ENCODE measurements around the gene ATG16L1. TPM values are rescaled to one million over a fixed set of nuclear protein-coding genes. Genes with fewer than 3 reads are reported as not detected.
A peak's percentile ranks its signal among the peaks of the same experiment; 100 is the strongest.

ATG16L1 gene
- total RNA-seq, 1 donor from 2014 or later = 54.1 TPM

- no peak overlapping the region for H3K4me3 ChIP-seq (ENCODE audit: low read depth, low read length)
- no peaks in the 10 kb centered on the region for H3K27me3 ChIP-seq (ENCODE audit: control insufficient read depth, insufficient read depth, low read length)
- TF ChIP-seq, protein P1, sequence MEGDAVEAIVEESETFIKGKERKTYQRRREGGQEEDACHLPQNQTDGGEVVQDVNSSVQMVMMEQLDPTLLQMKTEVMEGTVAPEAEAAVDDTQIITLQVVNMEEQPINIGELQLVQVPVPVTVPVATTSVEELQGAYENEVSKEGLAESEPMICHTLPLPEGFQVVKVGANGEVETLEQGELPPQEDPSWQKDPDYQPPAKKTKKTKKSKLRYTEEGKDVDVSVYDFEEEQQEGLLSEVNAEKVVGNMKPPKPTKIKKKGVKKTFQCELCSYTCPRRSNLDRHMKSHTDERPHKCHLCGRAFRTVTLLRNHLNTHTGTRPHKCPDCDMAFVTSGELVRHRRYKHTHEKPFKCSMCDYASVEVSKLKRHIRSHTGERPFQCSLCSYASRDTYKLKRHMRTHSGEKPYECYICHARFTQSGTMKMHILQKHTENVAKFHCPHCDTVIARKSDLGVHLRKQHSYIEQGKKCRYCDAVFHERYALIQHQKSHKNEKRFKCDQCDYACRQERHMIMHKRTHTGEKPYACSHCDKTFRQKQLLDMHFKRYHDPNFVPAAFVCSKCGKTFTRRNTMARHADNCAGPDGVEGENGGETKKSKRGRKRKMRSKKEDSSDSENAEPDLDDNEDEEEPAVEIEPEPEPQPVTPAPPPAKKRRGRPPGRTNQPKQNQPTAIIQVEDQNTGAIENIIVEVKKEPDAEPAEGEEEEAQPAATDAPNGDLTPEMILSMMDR (IDR thresholded peaks at IDR 0.05; ENCODE audit: insufficient read depth, low read length, poor library complexity, severe bottlenecking) = no peak
- H3K36me3 ChIP-seq (ENCODE audit: control insufficient read depth, insufficient read depth, low read length) = no peaks in the 10 kb centered on the region
- no peak for DNase-seq (ENCODE audit: low read depth)
These were observed 4.4 kb upstream of the ATG16L1 start for GRCh38 chr2:233247116-233247515.

DNA sequence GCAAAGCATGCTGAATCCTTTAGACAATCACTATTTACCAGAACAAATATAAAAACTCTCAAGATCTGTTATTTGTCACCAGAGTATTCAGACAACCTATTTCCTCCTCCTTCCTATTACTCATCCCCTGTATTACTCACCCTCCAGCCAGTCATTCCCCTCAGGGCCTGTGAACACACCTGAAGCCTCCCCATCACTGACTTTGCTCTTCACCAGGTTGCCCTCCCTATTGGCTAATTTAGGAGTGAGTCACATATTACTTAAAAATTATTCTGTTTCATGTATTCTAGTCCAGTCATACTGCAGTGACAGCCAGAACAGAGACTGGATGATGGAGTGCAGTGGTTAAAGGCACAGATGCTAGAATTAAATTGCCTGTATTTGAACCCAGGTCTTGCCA lies 3.7 kb upstream of the ATG16L1 start:
- Histone ChIP-seq H3K27me3 (ENCODE audit: control insufficient read depth, insufficient read depth, low read length) (no peaks in the 10 kb centered on the region), H3K4me3 (ENCODE audit: low read depth, low read length) (no peak overlapping the region), H3K36me3 (ENCODE audit: control insufficient read depth, insufficient read depth, low read length) (no peaks in the 10 kb centered on the region)
- TF ChIP-seq, protein P1 (IDR thresholded peaks at IDR 0.05; ENCODE audit: insufficient read depth, low read length, poor library complexity, severe bottlenecking) = no peak
- DNase-seq (ENCODE audit: low read depth) = peak; percentile 76

DNA sequence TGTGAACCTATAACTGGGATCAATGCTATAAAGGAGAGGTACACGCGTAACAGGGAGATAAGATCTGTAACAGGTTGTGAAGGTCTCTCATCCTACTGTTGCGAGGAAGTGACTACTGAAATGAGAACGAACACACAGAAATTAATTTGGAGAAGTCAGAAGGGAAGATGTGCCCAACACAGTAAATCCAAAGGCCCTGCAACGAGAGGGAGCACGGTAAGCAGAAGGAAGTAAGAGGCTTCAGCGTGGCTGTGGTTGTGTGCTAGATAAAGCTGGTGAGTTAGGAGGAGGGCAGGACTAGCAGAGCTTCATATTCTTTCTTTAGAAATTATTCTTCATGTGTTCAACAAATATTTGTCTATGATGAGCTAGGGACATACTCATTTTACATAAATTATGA lies 2.5 kb upstream of the ATG16L1 start:
- DNase-seq (ENCODE audit: low read depth) = no peak
- TF ChIP-seq, protein P1 (IDR thresholded peaks at IDR 0.05; ENCODE audit: insufficient read depth, low read length, poor library complexity, severe bottlenecking) = no peak

GRCh38 chr2:233250568-233250967 lies 905 bp upstream of the ATG16L1 start:
- TF ChIP-seq, protein P1 (IDR thresholded peaks at IDR 0.05; ENCODE audit: insufficient read depth, low read length, poor library complexity, severe bottlenecking) = no peak
- no peak for DNase-seq (ENCODE audit: low read depth)
- no peak overlapping the region for H3K4me3 ChIP-seq (ENCODE audit: low read depth, low read length)
- no peaks in the 10 kb centered on the region for H3K36me3 ChIP-seq (ENCODE audit: control insufficient read depth, insufficient read depth, low read length)
- H3K27me3 ChIP-seq (ENCODE audit: control insufficient read depth, insufficient read depth, low read length) = no peaks in the 10 kb centered on the region

More for the DNA sequence above, 2.5 kb upstream of the ATG16L1 start:
- Histone ChIP-seq H3K36me3 (ENCODE audit: control insufficient read depth, insufficient read depth, low read length) (no peaks in the 10 kb centered on the region), H3K27me3 (ENCODE audit: control insufficient read depth, insufficient read depth, low read length) (no peaks in the 10 kb centered on the region), H3K4me3 (ENCODE audit: low read depth, low read length) (no peak overlapping the region)

GRCh38 chr2:233250985-233251305 lies 528 bp upstream of the ATG16L1 start:
- TF ChIP-seq, protein P1 (IDR thresholded peaks at IDR 0.05; ENCODE audit: insufficient read depth, low read length, poor library complexity, severe bottlenecking) = no peak
- no peaks in the 10 kb centered on the region for H3K36me3 ChIP-seq (ENCODE audit: control insufficient read depth, insufficient read depth, low read length)
- H3K27me3 ChIP-seq (ENCODE audit: control insufficient read depth, insufficient read depth, low read length) = no peaks in the 10 kb centered on the region
- no peak for DNase-seq (ENCODE audit: low read depth)
- H3K4me3 ChIP-seq (ENCODE audit: low read depth, low read length) = no peak overlapping the region

DNA sequence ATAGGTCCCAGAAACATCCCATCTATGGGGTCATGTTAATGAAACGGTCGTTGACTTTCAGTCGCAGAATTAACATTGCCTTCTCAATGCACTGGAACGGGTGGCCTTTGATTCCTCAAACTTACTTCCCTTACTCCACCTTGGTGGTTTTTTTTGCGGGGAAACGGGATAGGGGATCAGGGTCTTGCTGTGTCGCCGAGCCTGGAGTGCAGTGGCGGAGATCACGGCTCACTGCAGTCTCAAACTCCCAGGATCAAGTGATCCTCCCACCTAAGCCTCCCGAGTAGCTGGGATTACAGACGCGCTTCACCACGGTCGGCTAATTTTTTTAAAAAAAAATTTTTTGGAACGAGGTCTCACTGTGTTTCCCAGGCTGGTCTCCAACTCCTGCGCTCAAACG lies 754 bp downstream of the ATG16L1 start:
- H3K27me3 ChIP-seq (ENCODE audit: control insufficient read depth, insufficient read depth, low read length) = no peaks in the 10 kb centered on the region
- DNase-seq (ENCODE audit: low read depth) = no peak
- H3K36me3 ChIP-seq (ENCODE audit: control insufficient read depth, insufficient read depth, low read length) = no peaks in the 10 kb centered on the region
- peak overlapping the region; percentile 74 for H3K4me3 ChIP-seq (ENCODE audit: low read depth, low read length)
- TF ChIP-seq, protein P1 (IDR thresholded peaks at IDR 0.05; ENCODE audit: insufficient read depth, low read length, poor library complexity, severe bottlenecking) = no peak
